Measurements from ENCODE around the gene CHRNA9.

The CHRNA9 gene

DNA sequence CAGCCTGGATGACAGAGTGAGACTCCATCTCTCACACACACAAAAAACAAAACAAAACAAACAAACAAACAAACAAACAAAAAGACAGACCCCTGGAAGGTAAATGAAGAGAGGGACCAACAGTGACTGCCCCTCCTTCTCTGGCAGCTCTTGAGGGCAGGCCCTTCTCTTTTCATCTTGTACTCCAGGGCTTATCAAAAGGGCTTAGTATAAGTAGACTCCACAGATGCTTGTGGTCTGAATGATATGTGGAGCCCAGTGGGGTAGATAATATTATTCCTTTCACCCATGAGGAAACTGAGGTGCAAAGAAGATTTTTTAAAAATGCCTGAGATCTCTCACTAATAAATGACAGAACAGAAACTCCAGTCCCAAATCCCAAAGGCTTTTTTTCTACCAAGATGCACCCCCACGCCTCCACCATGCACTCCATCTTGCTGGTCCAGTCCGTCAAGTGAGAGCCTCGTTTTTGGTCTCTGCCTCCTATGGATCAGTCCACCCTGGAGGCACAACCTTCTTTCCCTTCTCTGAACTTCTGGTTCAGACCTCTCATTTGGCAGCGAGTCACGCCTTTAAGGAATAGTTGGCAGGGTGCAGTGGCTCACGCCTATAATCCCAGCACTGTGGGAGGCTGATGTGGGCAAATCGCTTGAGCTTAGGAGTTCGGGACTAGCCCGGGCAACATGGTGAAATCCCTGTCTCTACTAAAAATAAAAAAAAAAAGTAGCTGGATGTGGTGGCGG is 17.0 kb upstream of the CHRNA9 start:
- no peaks in the 10 kb centered on the region for H3K9me3 ChIP-seq
- no peaks in the 10 kb centered on the region for H3K36me3 ChIP-seq
- no peak overlapping the region for H3K9ac ChIP-seq
- H3K4me2 ChIP-seq = no peak overlapping the region
- no peak overlapping the region for H3K27ac ChIP-seq
- no peak overlapping the region for H3K4me3 ChIP-seq
- peaks cover 29% of the 10 kb centered on the region for H3K4me1 ChIP-seq
- H3K27me3 ChIP-seq = no peaks in the 10 kb centered on the region
- no peaks in the 10 kb centered on the region for H4K20me1 ChIP-seq
- TF ChIP-seq Cebpa-rat (IDR thresholded peaks at IDR 0.05) = no peak

DNA sequence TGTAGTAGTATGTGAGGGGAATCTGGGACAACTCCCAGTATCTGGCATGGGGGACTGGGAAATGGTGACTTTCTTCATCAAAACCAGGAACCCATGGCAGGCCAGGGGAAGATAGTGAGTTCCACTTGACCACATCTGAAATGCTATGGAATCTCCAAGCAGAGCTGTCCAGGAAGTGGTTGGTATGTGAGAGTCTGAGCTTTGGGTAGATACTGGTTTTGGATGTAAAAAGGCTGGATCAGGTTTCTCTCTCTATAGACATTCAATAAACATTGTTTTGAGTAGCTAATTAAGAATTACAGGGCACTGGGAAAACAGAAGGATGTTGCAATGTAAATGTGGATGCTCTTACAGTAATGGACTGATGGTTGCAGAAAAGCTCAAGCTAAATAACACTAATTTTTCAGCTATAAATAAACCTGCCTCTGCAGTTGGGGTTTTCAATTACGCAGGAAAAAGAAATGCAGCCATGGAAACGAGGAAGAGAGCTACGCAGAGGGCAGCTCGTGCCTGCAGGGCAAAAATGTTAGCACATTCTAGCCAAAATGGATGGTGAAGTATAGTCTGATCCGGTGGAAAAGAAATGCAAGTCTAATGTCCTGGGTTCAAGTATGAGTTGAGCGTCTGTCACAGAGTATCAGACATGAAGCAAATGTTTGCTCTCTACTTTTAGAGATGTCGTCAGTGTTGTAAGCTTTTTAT is 13.4 kb upstream of the CHRNA9 start:
- Histone ChIP-seq H3K36me3 (no peaks in the 10 kb centered on the region), H3K4me2 (peak overlapping the region; percentile 41), H3K4me1 (peaks cover 39% of the 10 kb centered on the region), H3K9me3 (no peaks in the 10 kb centered on the region), H3K27ac (no peak overlapping the region), H4K20me1 (no peaks in the 10 kb centered on the region), H3K27me3 (no peaks in the 10 kb centered on the region), H3K9ac (no peak overlapping the region), H3K4me3 (no peak overlapping the region)
- TF ChIP-seq Cebpa-rat (IDR thresholded peaks at IDR 0.05) = no peak

DNA sequence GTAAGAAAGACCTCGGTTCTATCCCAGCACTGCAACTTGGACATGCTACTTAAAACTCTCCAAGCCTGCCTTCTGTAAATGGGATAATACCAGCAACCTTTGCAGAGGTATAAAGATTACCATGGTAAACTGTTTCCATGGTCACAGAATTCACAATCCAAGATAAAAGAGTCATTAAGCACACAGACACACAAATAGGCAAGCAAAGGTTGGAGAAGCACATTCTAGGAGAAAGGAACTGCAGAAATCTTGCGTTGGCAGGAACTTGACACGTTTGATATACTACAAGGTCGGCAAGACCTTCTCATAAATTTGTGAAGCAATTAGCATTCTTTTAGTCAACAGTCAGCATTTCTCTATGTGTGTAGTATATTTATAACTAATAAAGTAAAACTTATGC is 12.3 kb upstream of the CHRNA9 start:
- Histone ChIP-seq H3K4me1 (peaks cover 41% of the 10 kb centered on the region), H3K27ac (no peak overlapping the region)

DNA sequence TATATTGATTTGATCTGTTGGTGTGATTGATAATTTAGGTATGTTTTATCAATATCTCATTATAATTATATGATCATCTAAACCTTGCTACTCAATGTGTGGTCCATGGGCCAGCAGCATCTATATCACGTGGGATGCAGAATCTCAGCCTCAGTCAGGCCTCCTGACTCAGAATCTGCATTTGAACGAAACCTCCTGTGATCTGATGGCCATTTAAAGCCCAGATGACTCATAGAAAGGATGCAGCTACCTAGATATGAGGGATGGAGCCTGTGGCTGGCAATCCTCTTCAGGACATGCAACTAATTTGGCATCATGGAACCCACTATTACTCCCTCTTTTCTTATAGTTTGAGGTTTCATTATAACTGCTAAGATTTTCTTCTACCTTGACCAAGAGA is 11.3 kb upstream of the CHRNA9 start:
- peaks cover 46% of the 10 kb centered on the region for H3K4me1 ChIP-seq
- H3K27me3 ChIP-seq = no peaks in the 10 kb centered on the region
- no peak overlapping the region for H3K4me3 ChIP-seq
- no peaks in the 10 kb centered on the region for H3K9me3 ChIP-seq
- no peaks in the 10 kb centered on the region for H3K36me3 ChIP-seq
- H3K9ac ChIP-seq = no peak overlapping the region
- no peak overlapping the region for H3K27ac ChIP-seq
- H4K20me1 ChIP-seq = no peaks in the 10 kb centered on the region
- no peak for TF ChIP-seq Cebpa-rat (IDR thresholded peaks at IDR 0.05)
- H3K4me2 ChIP-seq = no peak overlapping the region; the same call in 1 of the 2 replicates

More for the DNA sequence above, 12.3 kb upstream of the CHRNA9 start:
- no peaks in the 10 kb centered on the region for H4K20me1 ChIP-seq
- no peak overlapping the region for H3K4me2 ChIP-seq
- no peak overlapping the region for H3K9ac ChIP-seq
- no peaks in the 10 kb centered on the region for H3K9me3 ChIP-seq
- no peaks in the 10 kb centered on the region for H3K27me3 ChIP-seq
- no peak for TF ChIP-seq Cebpa-rat (IDR thresholded peaks at IDR 0.05)
- no peaks in the 10 kb centered on the region for H3K36me3 ChIP-seq
- H3K4me3 ChIP-seq = no peak overlapping the region

DNA sequence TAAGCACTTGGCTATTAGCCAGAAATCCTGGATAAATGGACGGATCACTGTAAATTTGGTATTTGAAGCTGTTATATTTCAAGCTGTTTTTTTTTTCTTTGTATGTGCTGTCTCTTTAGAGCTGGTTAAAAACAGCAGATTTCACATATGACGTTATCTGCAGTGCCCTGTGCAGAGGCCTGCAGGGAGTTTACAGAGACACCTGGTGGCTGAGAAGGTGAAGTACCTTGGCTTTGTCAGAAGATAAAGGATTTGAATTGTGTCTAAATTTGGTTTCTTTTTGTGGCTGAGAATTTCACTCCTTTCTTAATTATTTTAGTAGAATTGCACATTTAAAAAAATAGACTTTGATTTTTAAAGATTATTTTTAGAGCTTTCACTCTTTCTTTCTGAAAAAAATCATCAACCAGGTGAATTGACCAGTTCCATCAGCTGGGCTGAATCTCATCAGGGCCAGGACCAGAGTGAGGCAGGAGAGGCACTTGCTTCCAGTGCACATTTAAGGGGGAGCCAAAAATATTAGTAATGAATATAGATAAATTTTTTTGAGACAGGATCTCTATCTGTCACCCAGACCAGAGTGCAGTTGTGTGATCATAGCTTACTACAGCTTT is 9.6 kb upstream of the CHRNA9 start:
- H4K20me1 ChIP-seq = no peaks in the 10 kb centered on the region
- no peak overlapping the region for H3K27ac ChIP-seq
- H3K36me3 ChIP-seq = no peaks in the 10 kb centered on the region
- no peak for TF ChIP-seq Cebpa-rat (IDR thresholded peaks at IDR 0.05)
- no peak overlapping the region for H3K9ac ChIP-seq
- H3K4me2 ChIP-seq = no peak overlapping the region
- no peaks in the 10 kb centered on the region for H3K9me3 ChIP-seq
- H3K27me3 ChIP-seq = no peaks in the 10 kb centered on the region
- peaks cover 54% of the 10 kb centered on the region for H3K4me1 ChIP-seq
- no peak overlapping the region for H3K4me3 ChIP-seq

DNA sequence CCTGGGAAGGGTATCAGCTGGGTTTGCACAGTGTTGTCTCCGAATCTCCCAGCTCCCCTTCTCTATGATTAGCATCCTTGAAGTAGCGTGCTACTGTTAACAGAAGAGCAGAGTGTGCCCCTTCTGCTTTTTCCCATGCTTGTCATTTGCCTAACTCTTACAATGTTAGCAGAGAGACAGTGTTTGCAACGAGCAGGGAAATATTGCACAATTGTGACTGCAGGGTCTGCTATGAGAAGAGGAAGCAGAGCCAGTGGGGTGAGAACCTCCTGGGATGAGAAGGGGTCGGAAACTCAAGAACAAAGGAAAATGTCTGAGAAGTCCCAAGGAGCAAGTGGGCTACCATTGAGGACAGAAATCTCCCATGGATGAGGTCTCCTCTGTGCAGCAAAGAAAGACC is 7.8 kb upstream of the CHRNA9 start:
- TF ChIP-seq Cebpa-rat (IDR thresholded peaks at IDR 0.05) = peak; percentile 98
- Histone ChIP-seq H3K36me3 (no peaks in the 10 kb centered on the region), H3K27ac (peak overlapping the region; percentile 54; the same call in 1 of the 2 replicates), H3K9ac (no peak overlapping the region; the same call in 1 of the 2 replicates), H3K9me3 (no peaks in the 10 kb centered on the region), H3K4me2 (peak overlapping the region; percentile 72), H3K4me1 (peaks cover 43% of the 10 kb centered on the region), H4K20me1 (no peaks in the 10 kb centered on the region), H3K27me3 (no peaks in the 10 kb centered on the region), H3K4me3 (no peak overlapping the region)

DNA sequence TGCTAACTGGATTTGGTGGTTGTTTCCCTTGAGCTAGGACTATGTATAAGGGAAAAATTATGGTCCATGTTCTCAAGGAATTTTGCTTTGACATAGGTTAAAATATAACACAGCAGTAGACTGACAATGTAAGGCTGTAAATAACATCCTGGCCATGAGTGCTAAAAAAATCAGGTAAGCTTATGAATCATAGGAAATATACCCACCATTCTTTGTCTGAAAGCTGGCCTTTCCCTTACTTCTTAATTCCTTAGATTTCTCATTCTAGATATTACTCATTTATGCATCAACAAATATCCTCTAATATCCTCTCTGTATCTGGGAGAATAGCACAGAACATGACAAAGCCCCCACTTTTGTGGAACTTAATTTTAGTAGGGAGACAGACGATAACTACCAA is 6.8 kb upstream of the CHRNA9 start:
- H3K27ac ChIP-seq = no peak overlapping the region
- H3K4me2 ChIP-seq = no peak overlapping the region
- no peaks in the 10 kb centered on the region for H4K20me1 ChIP-seq
- TF ChIP-seq Cebpa-rat (IDR thresholded peaks at IDR 0.05) = no peak
- no peak overlapping the region for H3K4me3 ChIP-seq
- no peaks in the 10 kb centered on the region for H3K36me3 ChIP-seq
- H3K9me3 ChIP-seq = no peaks in the 10 kb centered on the region
- H3K4me1 ChIP-seq = peaks cover 42% of the 10 kb centered on the region
- no peak overlapping the region for H3K9ac ChIP-seq
- no peaks in the 10 kb centered on the region for H3K27me3 ChIP-seq

DNA sequence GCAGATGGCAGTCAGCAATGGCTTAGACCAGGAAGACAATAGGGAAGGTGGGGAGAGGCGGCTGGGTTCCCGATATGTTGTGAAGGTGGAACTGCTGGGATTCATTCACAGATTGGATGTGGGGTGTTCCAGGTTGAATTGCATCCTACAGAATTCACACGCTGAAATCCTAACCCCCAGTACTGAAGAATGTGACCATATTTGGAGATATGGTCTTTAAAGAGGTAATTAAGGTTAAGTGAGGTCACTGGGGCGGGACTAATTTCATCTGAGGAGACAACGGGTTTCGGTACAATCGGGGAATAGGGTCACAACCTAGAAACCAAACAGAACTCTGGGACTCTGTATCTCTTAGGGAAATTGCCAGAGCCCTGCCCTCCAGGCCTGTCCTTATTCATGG is 5.3 kb upstream of the CHRNA9 start:
- H4K20me1 ChIP-seq = no peaks in the 10 kb centered on the region
- no peaks in the 10 kb centered on the region for H3K9me3 ChIP-seq
- H3K4me2 ChIP-seq = no peak overlapping the region
- H3K27ac ChIP-seq = no peak overlapping the region
- no peak overlapping the region for H3K4me3 ChIP-seq
- no peak overlapping the region for H3K9ac ChIP-seq
- H3K27me3 ChIP-seq = no peaks in the 10 kb centered on the region
- peaks cover 35% of the 10 kb centered on the region for H3K4me1 ChIP-seq
- H3K36me3 ChIP-seq = no peaks in the 10 kb centered on the region
- no peak for TF ChIP-seq Cebpa-rat (IDR thresholded peaks at IDR 0.05)

DNA sequence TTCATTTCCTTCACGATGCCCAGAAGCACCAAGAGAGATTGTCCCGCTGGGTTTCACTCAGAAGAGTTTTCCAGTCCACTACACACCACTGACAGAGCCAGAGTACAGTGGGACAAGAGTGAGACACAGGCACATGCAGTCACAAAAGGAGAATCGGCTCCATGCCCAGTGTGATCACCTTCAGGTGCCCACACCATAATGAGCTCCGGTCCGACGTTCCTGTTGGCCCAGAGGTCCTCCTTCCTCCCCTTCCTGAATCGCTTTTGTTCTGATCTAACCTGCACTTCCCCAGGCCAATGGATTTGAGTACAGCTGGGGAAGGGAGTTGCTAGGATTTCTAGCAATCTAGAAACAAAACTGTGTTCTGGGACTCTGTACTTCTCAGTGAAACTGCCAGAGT is 4.6 kb upstream of the CHRNA9 start:
- H3K9ac ChIP-seq = no peak overlapping the region
- peaks cover 29% of the 10 kb centered on the region for H3K4me1 ChIP-seq
- no peak overlapping the region for H3K4me3 ChIP-seq
- H3K36me3 ChIP-seq = no peaks in the 10 kb centered on the region
- no peaks in the 10 kb centered on the region for H4K20me1 ChIP-seq
- no peak overlapping the region for H3K4me2 ChIP-seq
- no peak overlapping the region for H3K27ac ChIP-seq
- no peak for TF ChIP-seq Cebpa-rat (IDR thresholded peaks at IDR 0.05)
- H3K9me3 ChIP-seq = no peaks in the 10 kb centered on the region
- no peaks in the 10 kb centered on the region for H3K27me3 ChIP-seq

DNA sequence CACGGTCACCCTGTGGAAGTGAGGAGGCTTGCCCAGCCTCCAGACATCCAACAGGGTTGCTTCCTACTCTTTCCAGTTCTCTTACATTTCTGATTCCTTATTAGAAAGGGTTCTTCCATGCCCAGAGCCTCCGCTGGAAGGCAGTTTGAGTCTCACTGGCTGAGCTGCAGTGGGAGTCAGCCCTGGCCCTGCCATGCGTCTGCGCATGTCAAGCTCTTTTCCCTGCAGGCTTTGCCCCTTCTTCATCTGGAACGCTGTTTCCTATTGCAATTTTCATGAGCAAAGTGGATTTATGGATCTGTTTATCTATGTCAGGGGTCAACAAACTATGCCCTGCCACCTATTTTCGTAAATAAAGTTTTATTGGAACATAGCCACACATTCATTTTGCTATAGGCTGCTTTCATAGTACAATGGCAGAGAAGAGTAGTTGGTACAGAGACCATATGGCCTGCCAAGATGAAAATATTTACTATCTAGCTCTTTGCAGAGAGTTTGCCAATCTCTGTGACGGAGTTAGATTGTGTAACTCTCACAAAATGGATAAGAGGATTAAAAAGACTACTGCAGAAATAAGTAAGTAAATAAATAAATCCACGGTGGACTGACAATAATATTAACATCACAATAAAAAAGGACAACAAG is 3.9 kb upstream of the CHRNA9 start:
- Histone ChIP-seq H3K9me3 (no peaks in the 10 kb centered on the region), H3K4me2 (no peak overlapping the region), H3K27ac (no peak overlapping the region), H3K4me1 (peaks cover 29% of the 10 kb centered on the region), H4K20me1 (no peaks in the 10 kb centered on the region), H3K36me3 (no peaks in the 10 kb centered on the region), H3K27me3 (no peaks in the 10 kb centered on the region), H3K4me3 (no peak overlapping the region), H3K9ac (no peak overlapping the region)
- TF ChIP-seq Cebpa-rat (IDR thresholded peaks at IDR 0.05) = no peak

Data from BLaER1 (cell line).